Activated T-helper 1 cell treated with anti-CD3 and anti-CD28 coated beads, Interleukin-12 subunit alpha, Interleukin-12 subunit beta, Interleukin-2, Interleukin-4 antibody, amounts not matched to agents 30 ng/mL and 10 ng/mL and 1 ng/mL, durations not matched to agents 14 hours and 24 hours and 36 hours (primary cell): ENCODE results near the gene EPHA4. TPM values are rescaled to one million over a fixed set of nuclear protein-coding genes. Genes with fewer than 3 reads are reported as not detected.

Experiments
- DNase-seq: peaks from one replicate; pipeline ENCODE4 v3.0.0; 2021; ENCODE audit warnings: low spot score
- H3K27ac Mint-ChIP-seq: one replicate; pipeline ENCODE4 v1.8.0; 2021; ENCODE audit warnings: mild to moderate bottlenecking, mixed read lengths
- H3K27me3 Mint-ChIP-seq: one replicate; pipeline ENCODE4 v1.8.0; 2022; ENCODE audit warnings: mild to moderate bottlenecking, moderate library complexity, mixed read lengths; ENCODE audit not compliant: insufficient read depth
- H3K36me3 Mint-ChIP-seq: one replicate; pipeline ENCODE4 v1.8.0; 2021; ENCODE audit warnings: low read depth, mixed read lengths
- H3K4me1 Mint-ChIP-seq: one replicate; pipeline ENCODE4 v1.8.0; 2021; ENCODE audit warnings: low read depth, mixed read lengths
- H3K4me3 Mint-ChIP-seq: one replicate; pipeline ENCODE4 v1.8.0; 2021; ENCODE audit warnings: mild to moderate bottlenecking, moderate library complexity, mixed read lengths
- H3K9me3 Mint-ChIP-seq: one replicate; pipeline ENCODE4 v1.8.0; 2021; ENCODE audit warnings: mixed read lengths
- intact Hi-C: fragments of 100-400 bp; cut with micrococcal nuclease; formaldehyde crosslinking; loops from one replicate; pipeline ENCODE4 v1.15.1; 2024
- total RNA-seq: library from RNA; stranded (reverse); gene quantifications from 2 replicates; pipeline ENCODE4 v1.2.3, GENCODE V29; 2022

The EPHA4 gene
- total RNA-seq, 1 donor from 2014 or later, result 0.23 TPM

- Mint-ChIP-seq H3K9me3 (no peaks in the 10 kb centered on the region), H3K27ac (no peak overlapping the region), H3K27me3 (peaks cover 16% of the 10 kb centered on the region), H3K4me3 (no peak overlapping the region), H3K4me1 (peaks cover 39% of the 10 kb centered on the region), H3K36me3 (no peaks in the 10 kb centered on the region)
- intact Hi-C loops, result no loop called here
- DNase-seq, result no peak
Observed at GRCh38 chr2:221464971-221465370, 107.1 kb downstream of the EPHA4 start.

GRCh38 chr2:221463241-221463896 lies 108.7 kb downstream of the EPHA4 start:
- Mint-ChIP-seq H3K27me3 (peaks cover 16% of the 10 kb centered on the region), H3K9me3 (no peaks in the 10 kb centered on the region), H3K4me3 (no peak overlapping the region), H3K36me3 (no peaks in the 10 kb centered on the region), H3K4me1 (peaks cover 39% of the 10 kb centered on the region), H3K27ac (no peak overlapping the region)
- DNase-seq, result no peak
- intact Hi-C loops, result no loop called here

GRCh38 chr2:221461901-221462300 lies 110.2 kb downstream of the EPHA4 start:
- Mint-ChIP-seq H3K4me1 (peaks cover 37% of the 10 kb centered on the region), H3K36me3 (peaks cover under 1% of the 10 kb centered on the region), H3K27me3 (peaks cover 18% of the 10 kb centered on the region), H3K4me3 (no peak overlapping the region), H3K27ac (no peak overlapping the region), H3K9me3 (no peaks in the 10 kb centered on the region)
- DNase-seq, result no peak
- intact Hi-C loops, result no loop called here

GRCh38 chr2:221460136-221460535 lies 112.0 kb downstream of the EPHA4 start:
- intact Hi-C loops, result no loop called here
- H3K36me3 Mint-ChIP-seq, result peaks cover 3% of the 10 kb centered on the region
- no peaks in the 10 kb centered on the region for H3K9me3 Mint-ChIP-seq
- H3K4me3 Mint-ChIP-seq, result no peak overlapping the region
- H3K27ac Mint-ChIP-seq, result no peak overlapping the region
- H3K4me1 Mint-ChIP-seq, result peaks cover 29% of the 10 kb centered on the region
- peaks cover 18% of the 10 kb centered on the region for H3K27me3 Mint-ChIP-seq
- no peak for DNase-seq

GRCh38 chr2:221458578-221458977 lies 113.5 kb downstream of the EPHA4 start:
- no peak for DNase-seq
- H3K4me1 Mint-ChIP-seq, result peaks cover 18% of the 10 kb centered on the region
- intact Hi-C loops, result no loop called here
- no peaks in the 10 kb centered on the region for H3K9me3 Mint-ChIP-seq
- H3K36me3 Mint-ChIP-seq, result peaks cover 8% of the 10 kb centered on the region
- H3K4me3 Mint-ChIP-seq, result no peak overlapping the region
- H3K27ac Mint-ChIP-seq, result no peak overlapping the region
- H3K27me3 Mint-ChIP-seq, result peaks cover 19% of the 10 kb centered on the region

- H3K9me3 Mint-ChIP-seq, result no peaks in the 10 kb centered on the region
- H3K27ac Mint-ChIP-seq, result no peak overlapping the region
- DNase-seq, result no peak
- intact Hi-C loops, result no loop called here
- peaks cover 7% of the 10 kb centered on the region for H3K27me3 Mint-ChIP-seq
- no peak overlapping the region for H3K4me3 Mint-ChIP-seq
- H3K36me3 Mint-ChIP-seq, result peaks cover 11% of the 10 kb centered on the region
- peaks cover 9% of the 10 kb centered on the region for H3K4me1 Mint-ChIP-seq
Observed at GRCh38 chr2:221455214-221455613, 116.9 kb downstream of the EPHA4 start.

GRCh38 chr2:221454459-221455105 lies 117.5 kb downstream of the EPHA4 start:
- H3K36me3 Mint-ChIP-seq, result peaks cover 11% of the 10 kb centered on the region
- no peaks in the 10 kb centered on the region for H3K9me3 Mint-ChIP-seq
- peaks cover 9% of the 10 kb centered on the region for H3K4me1 Mint-ChIP-seq
- no peak for DNase-seq
- no peak overlapping the region for H3K4me3 Mint-ChIP-seq
- H3K27ac Mint-ChIP-seq, result no peak overlapping the region
- peaks cover 3% of the 10 kb centered on the region for H3K27me3 Mint-ChIP-seq
- intact Hi-C loops, result no loop called here

- H3K4me1 Mint-ChIP-seq, result peaks cover 9% of the 10 kb centered on the region
- peaks cover 11% of the 10 kb centered on the region for H3K36me3 Mint-ChIP-seq
- intact Hi-C loops, result no loop called here
- H3K9me3 Mint-ChIP-seq, result no peaks in the 10 kb centered on the region
- H3K4me3 Mint-ChIP-seq, result no peak overlapping the region
- DNase-seq, result no peak
- H3K27me3 Mint-ChIP-seq, result peaks cover 1% of the 10 kb centered on the region
- no peak overlapping the region for H3K27ac Mint-ChIP-seq
Observed at GRCh38 chr2:221451862-221452788, 120.0 kb downstream of the EPHA4 start.

- Mint-ChIP-seq H3K27ac (no peak overlapping the region), H3K9me3 (no peaks in the 10 kb centered on the region), H3K4me1 (no peaks in the 10 kb centered on the region), H3K36me3 (peaks cover 8% of the 10 kb centered on the region), H3K27me3 (peaks cover 1% of the 10 kb centered on the region), H3K4me3 (no peak overlapping the region)
- intact Hi-C loops, result no loop called here
- DNase-seq, result no peak
Observed at GRCh38 chr2:221450280-221450679, 121.8 kb downstream of the EPHA4 start.

GRCh38 chr2:221449406-221449805 lies 122.7 kb downstream of the EPHA4 start:
- intact Hi-C loops, result no loop called here
- Mint-ChIP-seq H3K27me3 (no peaks in the 10 kb centered on the region), H3K9me3 (no peaks in the 10 kb centered on the region), H3K27ac (no peak overlapping the region), H3K4me1 (no peaks in the 10 kb centered on the region), H3K36me3 (peaks cover 5% of the 10 kb centered on the region), H3K4me3 (no peak overlapping the region)
- DNase-seq, result no peak

- no peak overlapping the region for H3K4me3 Mint-ChIP-seq
- DNase-seq, result no peak
- H3K4me1 Mint-ChIP-seq, result no peaks in the 10 kb centered on the region
- no peak overlapping the region for H3K27ac Mint-ChIP-seq
- H3K36me3 Mint-ChIP-seq, result peaks cover 3% of the 10 kb centered on the region
- intact Hi-C loops, result no loop called here
- no peaks in the 10 kb centered on the region for H3K27me3 Mint-ChIP-seq
- no peaks in the 10 kb centered on the region for H3K9me3 Mint-ChIP-seq
Observed at GRCh38 chr2:221448844-221449390, 123.2 kb downstream of the EPHA4 start.

- peaks cover under 1% of the 10 kb centered on the region for H3K36me3 Mint-ChIP-seq
- intact Hi-C loops, result no loop called here
- no peak for DNase-seq
Observed at GRCh38 chr2:221448057-221448843, 123.9 kb downstream of the EPHA4 start.

More at GRCh38 chr2:221448057-221448843, 123.9 kb downstream of the EPHA4 start:
- H3K4me1 Mint-ChIP-seq, result no peaks in the 10 kb centered on the region
- no peak overlapping the region for H3K27ac Mint-ChIP-seq
- H3K27me3 Mint-ChIP-seq, result no peaks in the 10 kb centered on the region
- no peaks in the 10 kb centered on the region for H3K9me3 Mint-ChIP-seq
- H3K4me3 Mint-ChIP-seq, result no peak overlapping the region
